ENCODE results near the gene OR2T35.

DNA sequence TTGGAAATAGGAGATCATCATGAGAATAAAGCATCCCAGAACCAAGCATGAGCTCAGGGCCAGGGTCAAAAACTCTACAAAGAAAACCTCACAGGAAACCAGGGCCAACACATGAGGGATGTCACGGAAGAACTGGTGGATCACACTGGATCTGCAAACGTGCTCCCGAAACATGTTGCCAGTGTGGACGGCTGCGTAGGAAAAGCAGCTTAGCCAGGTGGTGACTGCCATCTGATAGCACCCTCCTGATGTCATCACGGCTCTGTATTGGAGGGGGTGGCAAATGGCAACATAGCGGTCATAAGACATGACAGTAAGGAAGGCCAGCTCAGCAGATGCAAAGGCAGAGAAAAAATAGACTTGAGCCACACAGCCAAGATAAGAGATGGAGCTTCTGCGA lies 36.6 kb upstream of the OR2T35 start:
- TF ChIP-seq, protein P1, sequence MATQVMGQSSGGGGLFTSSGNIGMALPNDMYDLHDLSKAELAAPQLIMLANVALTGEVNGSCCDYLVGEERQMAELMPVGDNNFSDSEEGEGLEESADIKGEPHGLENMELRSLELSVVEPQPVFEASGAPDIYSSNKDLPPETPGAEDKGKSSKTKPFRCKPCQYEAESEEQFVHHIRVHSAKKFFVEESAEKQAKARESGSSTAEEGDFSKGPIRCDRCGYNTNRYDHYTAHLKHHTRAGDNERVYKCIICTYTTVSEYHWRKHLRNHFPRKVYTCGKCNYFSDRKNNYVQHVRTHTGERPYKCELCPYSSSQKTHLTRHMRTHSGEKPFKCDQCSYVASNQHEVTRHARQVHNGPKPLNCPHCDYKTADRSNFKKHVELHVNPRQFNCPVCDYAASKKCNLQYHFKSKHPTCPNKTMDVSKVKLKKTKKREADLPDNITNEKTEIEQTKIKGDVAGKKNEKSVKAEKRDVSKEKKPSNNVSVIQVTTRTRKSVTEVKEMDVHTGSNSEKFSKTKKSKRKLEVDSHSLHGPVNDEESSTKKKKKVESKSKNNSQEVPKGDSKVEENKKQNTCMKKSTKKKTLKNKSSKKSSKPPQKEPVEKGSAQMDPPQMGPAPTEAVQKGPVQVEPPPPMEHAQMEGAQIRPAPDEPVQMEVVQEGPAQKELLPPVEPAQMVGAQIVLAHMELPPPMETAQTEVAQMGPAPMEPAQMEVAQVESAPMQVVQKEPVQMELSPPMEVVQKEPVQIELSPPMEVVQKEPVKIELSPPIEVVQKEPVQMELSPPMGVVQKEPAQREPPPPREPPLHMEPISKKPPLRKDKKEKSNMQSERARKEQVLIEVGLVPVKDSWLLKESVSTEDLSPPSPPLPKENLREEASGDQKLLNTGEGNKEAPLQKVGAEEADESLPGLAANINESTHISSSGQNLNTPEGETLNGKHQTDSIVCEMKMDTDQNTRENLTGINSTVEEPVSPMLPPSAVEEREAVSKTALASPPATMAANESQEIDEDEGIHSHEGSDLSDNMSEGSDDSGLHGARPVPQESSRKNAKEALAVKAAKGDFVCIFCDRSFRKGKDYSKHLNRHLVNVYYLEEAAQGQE (IDR thresholded peaks at IDR 0.05; ENCODE audit: unreplicated experiment) = no peak
- no peak for TF ChIP-seq EZH2phosphoT487 (IDR thresholded peaks at IDR 0.05; ENCODE audit: unreplicated experiment)
- no peak for TF ChIP-seq POLR2AphosphoS5 (IDR thresholded peaks at IDR 0.05; ENCODE audit: low read depth)
- TF ChIP-seq CTCF (conservative IDR thresholded peaks at IDR 0.05; ENCODE audit: low read depth in 2 of 2) = no peak
- TF ChIP-seq EZH2 (IDR thresholded peaks at IDR 0.05; ENCODE audit: low read depth, unreplicated experiment) = no peak
- TF ChIP-seq ETS1 (IDR thresholded peaks at IDR 0.05) = no peak
- no peak for TF ChIP-seq ZNF331 (CRISPR knock-in tag; IDR thresholded peaks at IDR 0.05; ENCODE audit: low read depth)
- TF ChIP-seq JUNB (IDR thresholded peaks at IDR 0.05; ENCODE audit: unreplicated experiment) = no peak
- TF ChIP-seq CREB1 (CRISPR knock-in tag; IDR thresholded peaks at IDR 0.05; ENCODE audit: low read depth) = no peak
- TF ChIP-seq STAT1 (IDR thresholded peaks at IDR 0.05; ENCODE audit: unreplicated experiment) = no peak
- TF ChIP-seq, protein P2, sequence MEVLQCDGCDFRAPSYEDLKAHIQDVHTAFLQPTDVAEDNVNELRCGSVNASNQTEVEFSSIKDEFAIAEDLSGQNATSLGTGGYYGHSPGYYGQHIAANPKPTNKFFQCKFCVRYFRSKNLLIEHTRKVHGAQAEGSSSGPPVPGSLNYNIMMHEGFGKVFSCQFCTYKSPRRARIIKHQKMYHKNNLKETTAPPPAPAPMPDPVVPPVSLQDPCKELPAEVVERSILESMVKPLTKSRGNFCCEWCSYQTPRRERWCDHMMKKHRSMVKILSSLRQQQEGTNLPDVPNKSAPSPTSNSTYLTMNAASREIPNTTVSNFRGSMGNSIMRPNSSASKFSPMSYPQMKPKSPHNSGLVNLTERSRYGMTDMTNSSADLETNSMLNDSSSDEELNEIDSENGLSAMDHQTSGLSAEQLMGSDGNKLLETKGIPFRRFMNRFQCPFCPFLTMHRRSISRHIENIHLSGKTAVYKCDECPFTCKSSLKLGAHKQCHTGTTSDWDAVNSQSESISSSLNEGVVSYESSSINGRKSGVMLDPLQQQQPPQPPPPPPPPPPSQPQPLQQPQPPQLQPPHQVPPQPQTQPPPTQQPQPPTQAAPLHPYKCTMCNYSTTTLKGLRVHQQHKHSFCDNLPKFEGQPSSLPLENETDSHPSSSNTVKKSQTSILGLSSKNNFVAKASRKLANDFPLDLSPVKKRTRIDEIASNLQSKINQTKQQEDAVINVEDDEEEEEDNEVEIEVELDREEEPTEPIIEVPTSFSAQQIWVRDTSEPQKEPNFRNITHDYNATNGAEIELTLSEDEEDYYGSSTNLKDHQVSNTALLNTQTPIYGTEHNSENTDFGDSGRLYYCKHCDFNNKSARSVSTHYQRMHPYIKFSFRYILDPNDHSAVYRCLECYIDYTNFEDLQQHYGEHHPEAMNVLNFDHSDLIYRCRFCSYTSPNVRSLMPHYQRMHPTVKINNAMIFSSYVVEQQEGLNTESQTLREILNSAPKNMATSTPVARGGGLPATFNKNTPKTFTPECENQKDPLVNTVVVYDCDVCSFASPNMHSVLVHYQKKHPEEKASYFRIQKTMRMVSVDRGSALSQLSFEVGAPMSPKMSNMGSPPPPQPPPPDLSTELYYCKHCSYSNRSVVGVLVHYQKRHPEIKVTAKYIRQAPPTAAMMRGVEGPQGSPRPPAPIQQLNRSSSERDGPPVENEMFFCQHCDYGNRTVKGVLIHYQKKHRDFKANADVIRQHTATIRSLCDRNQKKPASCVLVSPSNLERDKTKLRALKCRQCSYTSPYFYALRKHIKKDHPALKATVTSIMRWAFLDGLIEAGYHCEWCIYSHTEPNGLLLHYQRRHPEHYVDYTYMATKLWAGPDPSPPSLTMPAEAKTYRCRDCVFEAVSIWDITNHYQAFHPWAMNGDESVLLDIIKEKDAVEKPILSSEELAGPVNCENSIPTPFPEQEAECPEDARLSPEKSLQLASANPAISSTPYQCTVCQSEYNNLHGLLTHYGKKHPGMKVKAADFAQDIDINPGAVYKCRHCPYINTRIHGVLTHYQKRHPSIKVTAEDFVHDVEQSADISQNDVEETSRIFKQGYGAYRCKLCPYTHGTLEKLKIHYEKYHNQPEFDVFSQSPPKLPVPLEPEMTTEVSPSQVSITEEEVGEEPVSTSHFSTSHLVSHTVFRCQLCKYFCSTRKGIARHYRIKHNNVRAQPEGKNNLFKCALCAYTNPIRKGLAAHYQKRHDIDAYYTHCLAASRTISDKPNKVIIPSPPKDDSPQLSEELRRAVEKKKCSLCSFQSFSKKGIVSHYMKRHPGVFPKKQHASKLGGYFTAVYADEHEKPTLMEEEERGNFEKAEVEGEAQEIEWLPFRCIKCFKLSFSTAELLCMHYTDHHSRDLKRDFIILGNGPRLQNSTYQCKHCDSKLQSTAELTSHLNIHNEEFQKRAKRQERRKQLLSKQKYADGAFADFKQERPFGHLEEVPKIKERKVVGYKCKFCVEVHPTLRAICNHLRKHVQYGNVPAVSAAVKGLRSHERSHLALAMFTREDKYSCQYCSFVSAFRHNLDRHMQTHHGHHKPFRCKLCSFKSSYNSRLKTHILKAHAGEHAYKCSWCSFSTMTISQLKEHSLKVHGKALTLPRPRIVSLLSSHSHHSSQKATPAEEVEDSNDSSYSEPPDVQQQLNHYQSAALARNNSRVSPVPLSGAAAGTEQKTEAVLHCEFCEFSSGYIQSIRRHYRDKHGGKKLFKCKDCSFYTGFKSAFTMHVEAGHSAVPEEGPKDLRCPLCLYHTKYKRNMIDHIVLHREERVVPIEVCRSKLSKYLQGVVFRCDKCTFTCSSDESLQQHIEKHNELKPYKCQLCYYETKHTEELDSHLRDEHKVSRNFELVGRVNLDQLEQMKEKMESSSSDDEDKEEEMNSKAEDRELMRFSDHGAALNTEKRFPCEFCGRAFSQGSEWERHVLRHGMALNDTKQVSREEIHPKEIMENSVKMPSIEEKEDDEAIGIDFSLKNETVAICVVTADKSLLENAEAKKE (CRISPR knock-in tag; IDR thresholded peaks at IDR 0.05) = no peak
- no peak for TF ChIP-seq ZNF114 (CRISPR knock-in tag; IDR thresholded peaks at IDR 0.05)

All from GM23338 (cell line).